ENCODE data around the gene PAF1.

DNA sequence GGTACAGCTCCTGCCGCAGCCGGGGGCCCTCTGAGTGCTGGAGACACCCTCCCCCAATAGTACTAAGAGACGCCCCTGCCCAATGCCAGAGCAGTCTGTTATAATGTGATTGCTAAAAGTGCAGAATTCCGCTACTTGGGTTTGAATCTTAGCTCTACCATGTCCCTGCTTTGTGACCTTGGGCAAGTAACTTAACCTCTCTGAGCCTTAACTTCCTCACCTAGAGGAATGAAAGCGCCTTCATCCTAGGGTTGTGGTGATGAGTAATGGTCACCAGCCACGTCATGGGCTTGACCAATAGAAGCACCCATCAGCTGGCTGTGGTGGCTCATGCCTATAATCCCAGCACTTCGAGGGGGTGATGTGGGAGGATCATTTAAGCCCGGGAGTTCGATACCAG lies 28.1 kb upstream of the PAF1 start:
- TF ChIP-seq, protein P1, sequence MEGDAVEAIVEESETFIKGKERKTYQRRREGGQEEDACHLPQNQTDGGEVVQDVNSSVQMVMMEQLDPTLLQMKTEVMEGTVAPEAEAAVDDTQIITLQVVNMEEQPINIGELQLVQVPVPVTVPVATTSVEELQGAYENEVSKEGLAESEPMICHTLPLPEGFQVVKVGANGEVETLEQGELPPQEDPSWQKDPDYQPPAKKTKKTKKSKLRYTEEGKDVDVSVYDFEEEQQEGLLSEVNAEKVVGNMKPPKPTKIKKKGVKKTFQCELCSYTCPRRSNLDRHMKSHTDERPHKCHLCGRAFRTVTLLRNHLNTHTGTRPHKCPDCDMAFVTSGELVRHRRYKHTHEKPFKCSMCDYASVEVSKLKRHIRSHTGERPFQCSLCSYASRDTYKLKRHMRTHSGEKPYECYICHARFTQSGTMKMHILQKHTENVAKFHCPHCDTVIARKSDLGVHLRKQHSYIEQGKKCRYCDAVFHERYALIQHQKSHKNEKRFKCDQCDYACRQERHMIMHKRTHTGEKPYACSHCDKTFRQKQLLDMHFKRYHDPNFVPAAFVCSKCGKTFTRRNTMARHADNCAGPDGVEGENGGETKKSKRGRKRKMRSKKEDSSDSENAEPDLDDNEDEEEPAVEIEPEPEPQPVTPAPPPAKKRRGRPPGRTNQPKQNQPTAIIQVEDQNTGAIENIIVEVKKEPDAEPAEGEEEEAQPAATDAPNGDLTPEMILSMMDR (IDR thresholded peaks at IDR 0.05) = no peak
- TF ChIP-seq, protein P2, sequence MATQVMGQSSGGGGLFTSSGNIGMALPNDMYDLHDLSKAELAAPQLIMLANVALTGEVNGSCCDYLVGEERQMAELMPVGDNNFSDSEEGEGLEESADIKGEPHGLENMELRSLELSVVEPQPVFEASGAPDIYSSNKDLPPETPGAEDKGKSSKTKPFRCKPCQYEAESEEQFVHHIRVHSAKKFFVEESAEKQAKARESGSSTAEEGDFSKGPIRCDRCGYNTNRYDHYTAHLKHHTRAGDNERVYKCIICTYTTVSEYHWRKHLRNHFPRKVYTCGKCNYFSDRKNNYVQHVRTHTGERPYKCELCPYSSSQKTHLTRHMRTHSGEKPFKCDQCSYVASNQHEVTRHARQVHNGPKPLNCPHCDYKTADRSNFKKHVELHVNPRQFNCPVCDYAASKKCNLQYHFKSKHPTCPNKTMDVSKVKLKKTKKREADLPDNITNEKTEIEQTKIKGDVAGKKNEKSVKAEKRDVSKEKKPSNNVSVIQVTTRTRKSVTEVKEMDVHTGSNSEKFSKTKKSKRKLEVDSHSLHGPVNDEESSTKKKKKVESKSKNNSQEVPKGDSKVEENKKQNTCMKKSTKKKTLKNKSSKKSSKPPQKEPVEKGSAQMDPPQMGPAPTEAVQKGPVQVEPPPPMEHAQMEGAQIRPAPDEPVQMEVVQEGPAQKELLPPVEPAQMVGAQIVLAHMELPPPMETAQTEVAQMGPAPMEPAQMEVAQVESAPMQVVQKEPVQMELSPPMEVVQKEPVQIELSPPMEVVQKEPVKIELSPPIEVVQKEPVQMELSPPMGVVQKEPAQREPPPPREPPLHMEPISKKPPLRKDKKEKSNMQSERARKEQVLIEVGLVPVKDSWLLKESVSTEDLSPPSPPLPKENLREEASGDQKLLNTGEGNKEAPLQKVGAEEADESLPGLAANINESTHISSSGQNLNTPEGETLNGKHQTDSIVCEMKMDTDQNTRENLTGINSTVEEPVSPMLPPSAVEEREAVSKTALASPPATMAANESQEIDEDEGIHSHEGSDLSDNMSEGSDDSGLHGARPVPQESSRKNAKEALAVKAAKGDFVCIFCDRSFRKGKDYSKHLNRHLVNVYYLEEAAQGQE (IDR thresholded peaks at IDR 0.05; ENCODE audit: insufficient read depth in 1 of 2, low read depth in 2 of 2, low read length in 1 of 2) = no peak
- TF ChIP-seq POLR2AphosphoS5 (IDR thresholded peaks at IDR 0.05; ENCODE audit: low read depth, low read length) (no peak), TCF7L2 (IDR thresholded peaks at IDR 0.05; ENCODE audit: low read depth, low read length) (no peak), SIN3A (IDR thresholded peaks at IDR 0.05; ENCODE audit: borderline replicate concordance, insufficient read depth, low read depth, low read length) (no peak)
